GM13977 (cell line): ENCODE measurements around the gene CHRNA1.

ENCODE experiments used
- DNase-seq: peaks from one replicate; pipeline ENCODE4 v3.0.0; 2012; ENCODE audit warnings: low spot score
- CTCF ChIP-seq: IDR thresholded peaks from 2 replicates; pipeline ENCODE4 v1.5.1; 2012; ENCODE audit warnings: mild to moderate bottlenecking, control low read depth; ENCODE audit not compliant: insufficient read depth; ENCODE audit errors: extremely low read depth, missing control alignments
- in situ Hi-C: fragments of 300-500 bp; cut with MboI; formaldehyde crosslinking; loops from one replicate; pipeline ENCODE4 v1.12.0; 2022; ENCODE audit warnings: low sequenced_read_pairs, low pct_unique_long_range_greater_than_20kb, mixed read lengths, inconsistent platforms; ENCODE audit not compliant: unreplicated experiment

Gene CHRNA1

DNA sequence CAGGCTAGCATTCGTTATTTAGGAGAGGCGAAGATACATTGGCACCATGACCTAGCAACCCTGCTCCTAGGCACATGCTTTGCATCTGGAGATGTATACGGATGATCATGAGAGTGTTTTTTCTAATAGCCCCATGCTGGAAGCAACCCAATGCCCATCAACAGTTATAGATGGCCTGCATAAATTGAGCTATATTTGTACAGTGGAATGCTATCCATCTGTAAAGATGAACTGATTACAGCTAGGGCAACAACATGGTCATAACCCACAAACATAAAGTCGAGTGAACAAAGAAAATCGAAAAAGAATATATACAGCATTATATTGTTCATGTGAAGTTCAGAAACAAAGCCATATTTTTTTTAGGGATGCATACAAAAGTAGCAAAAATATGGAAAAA is 20.6 kb upstream of the CHRNA1 start:
- no peak for TF ChIP-seq CTCF
- in situ Hi-C loops = no loop called here
- DNase-seq = no peak

DNA sequence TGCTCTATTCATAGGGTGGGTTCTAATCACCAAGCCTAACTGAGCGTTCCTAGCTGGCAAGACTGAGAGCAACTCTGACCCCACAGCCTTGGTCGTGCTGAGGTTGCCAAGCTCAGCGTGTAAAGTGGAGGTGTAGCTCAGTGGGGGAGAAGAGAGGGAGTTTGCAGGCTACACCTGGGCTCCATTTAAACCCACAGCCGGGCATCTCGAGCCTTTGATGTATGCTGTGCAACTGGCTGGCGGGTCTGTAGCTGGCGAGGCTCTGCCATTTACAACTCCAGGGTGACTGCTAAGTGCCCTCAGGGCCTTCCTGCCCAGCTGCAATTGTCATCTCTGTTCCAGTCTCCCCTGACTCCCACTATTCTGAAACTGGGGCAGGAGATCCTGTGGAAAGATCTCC is 20.0 kb upstream of the CHRNA1 start:
- in situ Hi-C loops = no loop called here
- DNase-seq = no peak
- no peak for TF ChIP-seq CTCF

DNA sequence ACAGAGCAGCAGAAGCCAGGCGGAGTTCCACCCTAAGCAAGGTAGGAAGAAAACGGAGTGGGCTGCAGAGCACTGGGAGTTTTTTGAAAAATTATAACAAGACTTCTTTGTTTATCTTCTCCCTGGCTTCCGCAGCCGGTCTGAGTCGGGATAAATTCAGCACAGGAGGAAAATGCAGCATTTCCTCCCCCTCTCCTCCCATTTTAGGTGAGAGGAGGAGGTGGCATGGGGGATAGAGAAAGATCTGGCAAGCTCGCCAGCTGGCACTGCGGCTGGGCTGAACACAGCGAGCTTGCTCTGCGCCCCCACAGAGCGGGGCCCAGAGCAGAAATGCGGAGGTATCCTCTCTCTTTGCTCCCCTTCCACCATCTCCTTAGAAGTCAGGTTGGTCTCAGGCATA is 17.7 kb upstream of the CHRNA1 start:
- TF ChIP-seq CTCF = no peak
- DNase-seq = no peak
- in situ Hi-C loops = no loop called here

DNA sequence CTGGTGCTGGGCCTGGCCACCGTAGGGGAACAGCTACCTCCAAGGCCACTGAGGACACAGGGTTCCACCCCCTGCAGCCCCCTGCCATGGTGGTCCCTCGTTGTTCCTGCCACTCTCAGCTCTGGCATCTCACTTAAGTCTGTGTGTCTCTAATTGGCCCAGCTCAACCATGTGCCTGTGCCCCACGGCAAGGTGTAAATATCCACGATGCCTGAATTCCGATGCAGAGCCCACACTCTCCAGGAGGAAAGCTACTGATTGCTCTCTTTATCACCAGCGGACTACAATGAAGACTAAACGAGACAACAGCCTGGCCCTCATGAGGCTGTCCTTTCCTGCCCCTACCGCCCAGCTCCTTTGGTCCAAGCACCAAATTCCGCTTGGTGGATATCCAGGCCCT is 17.0 kb upstream of the CHRNA1 start:
- TF ChIP-seq CTCF = no peak
- in situ Hi-C loops = no loop called here
- DNase-seq = no peak

GRCh38 chr2:174780856-174781255 is 16.6 kb upstream of the CHRNA1 start:
- no peak for DNase-seq
- TF ChIP-seq CTCF = no peak
- in situ Hi-C loops = no loop called here

- TF ChIP-seq CTCF = no peak
- in situ Hi-C loops = no loop called here
- peak; percentile 36 for DNase-seq
Measured at GRCh38 chr2:174780191-174780840, 16.0 kb upstream of the CHRNA1 start.
